ENCODE measurements around the gene MRPL23.

Gene MRPL23

GRCh38 chr11:2002042-2002776, 55.1 kb downstream of the MRPL23 start:
- H3K27ac Mint-ChIP-seq: no peak overlapping the region
- H3K9me3 Mint-ChIP-seq: no peaks in the 10 kb centered on the region
- ATAC-seq: peak; percentile 8
- no peaks in the 10 kb centered on the region for H3K4me1 Mint-ChIP-seq
- H3K27me3 Mint-ChIP-seq: no peaks in the 10 kb centered on the region
- H3K36me3 Mint-ChIP-seq (ENCODE audit: low read depth): no peaks in the 10 kb centered on the region
- no peak for DNase-seq
- no peak overlapping the region for H3K4me3 Mint-ChIP-seq

GRCh38 chr11:2002807-2003206, 55.7 kb downstream of the MRPL23 start:
- no peaks in the 10 kb centered on the region for H3K36me3 Mint-ChIP-seq (ENCODE audit: low read depth)
- no peak for DNase-seq
- no peak overlapping the region for H3K4me3 Mint-ChIP-seq
- ATAC-seq: peak; percentile 44
- H3K27me3 Mint-ChIP-seq: no peaks in the 10 kb centered on the region
- no peaks in the 10 kb centered on the region for H3K9me3 Mint-ChIP-seq
- H3K4me1 Mint-ChIP-seq: no peaks in the 10 kb centered on the region
- H3K27ac Mint-ChIP-seq: no peak overlapping the region

- no peaks in the 10 kb centered on the region for H3K36me3 Mint-ChIP-seq (ENCODE audit: low read depth)
Observed at GRCh38 chr11:2004466-2004865, 57.3 kb downstream of the MRPL23 start.

More at GRCh38 chr11:2004466-2004865, 57.3 kb downstream of the MRPL23 start:
- Mint-ChIP-seq H3K27ac (no peak overlapping the region), H3K4me3 (no peak overlapping the region), H3K9me3 (no peaks in the 10 kb centered on the region), H3K27me3 (no peaks in the 10 kb centered on the region), H3K4me1 (no peaks in the 10 kb centered on the region)
- DNase-seq (no peak), ATAC-seq (no peak)
